ENCODE data around the gene AQP11.

DNA sequence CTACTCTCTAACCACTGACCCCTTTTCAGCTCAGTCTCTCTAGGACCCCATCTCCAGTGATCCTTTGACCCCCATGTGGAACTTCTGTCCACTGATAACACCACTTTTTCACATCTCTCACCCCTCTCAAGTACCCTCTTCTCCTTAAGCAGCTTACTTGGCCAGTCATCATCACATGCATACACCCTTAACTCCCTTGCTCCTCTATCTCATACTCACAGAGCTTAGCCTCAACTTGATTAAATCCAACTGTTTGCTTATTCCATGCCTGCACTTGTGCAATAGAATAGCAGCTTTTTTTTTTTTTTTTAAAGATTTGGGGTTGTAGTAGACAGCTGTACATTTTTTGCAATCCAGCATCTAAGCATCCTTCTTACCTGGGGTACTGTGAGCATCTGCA is 22.2 kb downstream of the AQP11 start:
- TF ChIP-seq CTCF (IDR thresholded peaks at IDR 0.05) (no peak), POLR2AphosphoS2 (conservative IDR thresholded peaks at IDR 0.05; ENCODE audit: low read length) (no peak), POLR2A (IDR thresholded peaks at IDR 0.05; ENCODE audit: low read length) (no peak), HES2 (IDR thresholded peaks at IDR 0.05) (no peak), EP300 (IDR thresholded peaks at IDR 0.05) (no peak), HDAC2 (IDR thresholded peaks at IDR 0.05) (no peak), CEBPB (IDR thresholded peaks at IDR 0.05) (no peak), BHLHE40 (IDR thresholded peaks at IDR 0.05; ENCODE audit: low read depth, low read length) (no peak), TP53 (CRISPR knock-in tag; IDR thresholded peaks at IDR 0.05) (no peak), ZFP36 (IDR thresholded peaks at IDR 0.05; ENCODE audit: borderline replicate concordance, partially characterized antibody) (no peak)
- TF ChIP-seq, protein P1, sequence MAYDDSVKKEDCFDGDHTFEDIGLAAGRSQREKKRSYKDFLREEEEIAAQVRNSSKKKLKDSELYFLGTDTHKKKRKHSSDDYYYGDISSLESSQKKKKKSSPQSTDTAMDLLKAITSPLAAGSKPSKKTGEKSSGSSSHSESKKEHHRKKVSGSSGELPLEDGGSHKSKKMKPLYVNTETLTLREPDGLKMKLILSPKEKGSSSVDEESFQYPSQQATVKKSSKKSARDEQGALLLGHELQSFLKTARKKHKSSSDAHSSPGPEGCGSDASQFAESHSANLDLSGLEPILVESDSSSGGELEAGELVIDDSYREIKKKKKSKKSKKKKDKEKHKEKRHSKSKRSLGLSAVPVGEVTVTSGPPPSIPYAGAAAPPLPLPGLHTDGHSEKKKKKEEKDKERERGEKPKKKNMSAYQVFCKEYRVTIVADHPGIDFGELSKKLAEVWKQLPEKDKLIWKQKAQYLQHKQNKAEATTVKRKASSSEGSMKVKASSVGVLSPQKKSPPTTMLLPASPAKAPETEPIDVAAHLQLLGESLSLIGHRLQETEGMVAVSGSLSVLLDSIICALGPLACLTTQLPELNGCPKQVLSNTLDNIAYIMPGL (CRISPR knock-in tag; IDR thresholded peaks at IDR 0.05; ENCODE audit: borderline replicate concordance), result no peak
